GM18867 (cell line): ENCODE measurements around the gene OSBPL10.

Experiments
- ATAC-seq: cut with Tn5 transposase; IDR thresholded peaks from one replicate; pipeline ENCODE4 v1.9.1; 2021; ENCODE audit warnings: mild to moderate bottlenecking, moderate library complexity; ENCODE audit not compliant: unreplicated experiment

The OSBPL10 gene

DNA sequence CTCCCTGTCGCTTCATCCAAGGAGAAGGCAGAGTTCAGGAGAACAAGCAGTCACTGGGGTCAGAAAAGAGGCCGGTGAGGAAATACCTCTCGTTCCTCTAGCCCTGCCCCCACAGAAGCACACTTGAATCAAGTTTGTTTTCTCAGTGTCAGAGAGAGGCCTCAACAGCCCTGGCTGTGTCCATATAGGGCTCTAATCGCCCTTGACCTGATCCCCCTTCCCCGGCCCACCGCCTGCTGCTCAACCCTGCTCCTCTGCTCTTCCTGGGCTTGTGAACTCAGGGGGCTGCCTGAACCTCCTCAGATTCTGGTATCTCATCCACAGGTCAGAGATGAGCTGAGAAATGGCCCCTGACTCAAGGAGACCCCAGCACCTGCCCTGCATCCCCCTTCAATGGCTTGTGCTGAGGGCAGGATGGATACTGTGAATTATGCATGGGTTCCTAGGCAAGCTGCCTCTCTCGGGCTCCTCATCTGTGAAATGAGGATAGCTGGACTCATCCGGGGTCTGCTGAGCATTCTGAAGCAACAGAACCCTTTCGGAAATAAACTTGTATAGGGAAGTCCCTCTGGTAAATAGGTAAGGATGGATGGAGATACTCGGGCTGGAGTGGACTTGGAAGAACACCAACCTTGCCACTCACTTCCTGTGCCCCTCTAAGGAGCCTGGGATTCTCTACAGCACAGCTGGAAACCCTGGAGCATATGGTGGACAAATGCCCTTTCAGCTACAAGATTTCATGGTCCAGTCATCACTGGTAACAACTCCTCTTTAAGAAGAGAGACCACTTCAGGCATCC, 300.8 kb downstream of the OSBPL10 start:
- no peak for ATAC-seq

DNA sequence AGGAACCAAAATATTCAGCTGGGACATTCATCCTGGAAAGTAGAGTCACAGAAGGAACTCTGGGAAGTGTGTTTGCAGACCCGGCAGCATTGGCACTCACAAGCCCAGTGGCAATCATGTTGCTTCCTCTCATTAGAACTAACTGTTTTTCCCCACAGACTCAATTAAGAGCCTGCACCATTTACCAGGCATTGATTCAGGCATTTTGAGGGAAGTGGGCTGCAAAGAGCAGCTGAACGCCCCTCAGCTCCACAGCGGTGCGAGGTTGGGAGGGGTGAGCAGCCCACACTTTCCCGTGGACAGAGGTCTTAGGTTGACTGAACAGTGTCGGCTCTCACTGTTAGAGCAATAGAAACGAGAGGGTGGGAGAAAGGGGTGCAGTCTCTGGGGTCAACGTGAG, 304.5 kb downstream of the OSBPL10 start:
- ATAC-seq: no peak

DNA sequence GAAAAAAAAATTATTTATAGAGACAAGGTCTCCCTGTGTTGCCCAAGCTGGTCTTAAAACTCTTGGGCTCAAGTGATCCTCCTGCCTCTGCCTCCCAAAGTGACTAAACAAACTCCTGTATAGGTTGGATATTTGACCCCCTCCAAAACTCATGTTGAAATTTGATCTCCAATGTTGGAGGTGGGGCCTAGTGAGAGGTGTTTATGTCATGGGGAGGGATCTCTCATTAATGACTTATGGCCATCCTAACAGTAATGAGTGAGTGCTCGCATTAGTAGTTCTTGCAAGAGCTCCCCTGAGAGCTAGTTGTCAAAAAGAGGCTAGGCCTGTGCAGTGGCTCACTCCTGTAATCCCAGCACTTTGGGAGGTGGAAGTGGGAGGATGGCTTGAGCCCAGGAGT, 307.1 kb downstream of the OSBPL10 start:
- no peak for ATAC-seq

DNA sequence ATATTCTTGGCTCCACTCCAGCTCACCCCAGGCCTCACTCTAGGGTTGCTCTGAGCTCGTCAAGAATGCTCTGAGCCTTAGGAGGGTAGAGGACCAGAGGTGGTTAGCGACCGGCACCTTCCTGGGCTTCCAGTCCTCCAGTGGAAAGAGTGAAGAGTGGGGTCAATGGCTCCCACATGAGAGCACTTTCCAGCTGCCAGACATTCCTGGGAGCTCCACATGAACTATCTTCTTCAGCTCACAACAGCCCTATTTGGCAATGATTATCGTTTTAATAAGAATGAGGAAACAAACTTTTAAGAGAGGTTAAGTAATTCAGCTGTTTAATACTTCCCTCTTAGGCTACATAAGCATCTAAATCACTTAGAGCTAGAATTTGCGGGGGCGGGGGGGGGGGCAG, 309.1 kb downstream of the OSBPL10 start:
- ATAC-seq: no peak

DNA sequence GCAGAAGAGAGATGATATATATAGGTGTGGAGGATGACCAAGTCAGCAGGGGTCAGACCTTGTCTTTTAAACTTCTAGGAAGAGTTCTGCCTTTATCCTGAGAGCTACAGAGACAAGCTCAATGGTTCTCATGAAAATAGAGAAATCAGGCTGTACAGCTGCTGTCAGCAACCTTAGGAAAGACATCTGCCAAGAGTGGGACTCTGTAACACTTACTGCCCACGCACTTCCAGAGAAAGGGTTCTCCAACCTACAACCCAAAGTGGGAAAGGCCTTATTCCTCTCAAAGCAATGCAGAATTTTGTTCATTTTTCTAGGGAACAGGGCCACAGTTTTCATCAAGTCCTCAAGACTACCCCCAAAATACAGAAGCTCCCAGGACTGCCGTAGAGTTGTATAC, 309.6 kb downstream of the OSBPL10 start:
- no peak for ATAC-seq

DNA sequence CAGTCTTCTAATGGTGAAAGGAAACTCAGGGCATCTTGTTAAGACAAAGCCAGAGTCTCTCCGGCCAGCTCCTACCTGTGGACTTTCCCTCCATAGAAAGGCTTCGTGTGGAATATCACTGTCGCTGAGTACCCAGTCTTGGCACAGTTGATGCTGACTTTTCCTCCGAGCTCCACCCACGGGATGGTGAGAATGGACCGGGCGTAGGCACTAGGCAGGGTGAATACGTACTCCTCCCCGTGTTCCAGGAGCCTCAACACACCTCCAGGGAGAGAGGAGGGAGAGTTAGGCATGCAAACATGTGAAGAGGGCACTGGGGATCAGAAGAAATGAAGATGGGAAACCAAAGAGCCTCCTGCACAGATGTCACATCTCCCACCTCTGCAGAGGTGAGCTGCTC, 310.3 kb downstream of the OSBPL10 start:
- ATAC-seq: no peak

DNA sequence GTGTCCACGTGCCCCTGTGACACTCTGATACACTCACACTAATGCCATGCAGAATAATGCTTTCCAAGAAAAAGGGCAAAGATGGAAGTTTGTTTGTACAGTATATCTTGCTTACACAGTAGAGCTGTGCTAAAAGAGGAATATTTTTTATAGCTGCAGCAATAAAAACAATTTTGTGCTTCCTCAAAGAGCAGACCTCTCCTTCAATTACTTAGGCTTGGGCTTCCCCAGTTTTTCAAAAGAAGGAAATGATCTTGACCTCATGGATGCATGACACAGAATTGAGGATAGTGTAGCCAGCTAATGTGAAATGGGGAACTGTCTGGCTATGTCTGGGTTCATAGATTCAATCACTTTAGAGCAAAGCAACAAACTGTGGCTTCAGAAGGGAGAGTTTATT, 310.9 kb downstream of the OSBPL10 start:
- no peak for ATAC-seq

DNA sequence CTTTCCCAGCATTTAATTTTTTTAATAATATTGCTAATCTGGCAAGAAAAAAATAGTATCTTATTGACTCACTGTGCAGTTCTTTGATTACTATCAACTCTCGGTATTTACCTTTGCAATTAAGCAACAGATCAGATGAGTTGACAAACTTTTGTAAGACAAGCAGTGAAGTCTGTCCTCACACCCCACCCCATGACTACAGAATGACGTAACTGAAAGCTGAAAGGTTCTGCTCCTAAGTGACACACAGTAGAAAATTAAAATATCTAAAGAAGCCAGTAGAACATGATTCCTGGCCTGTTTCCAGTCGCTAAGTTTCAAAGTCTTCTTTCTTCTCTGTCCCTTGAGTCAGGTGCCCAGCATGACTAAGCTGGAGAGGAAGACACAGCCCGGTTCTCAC, 312.8 kb downstream of the OSBPL10 start:
- ATAC-seq: no peak

DNA sequence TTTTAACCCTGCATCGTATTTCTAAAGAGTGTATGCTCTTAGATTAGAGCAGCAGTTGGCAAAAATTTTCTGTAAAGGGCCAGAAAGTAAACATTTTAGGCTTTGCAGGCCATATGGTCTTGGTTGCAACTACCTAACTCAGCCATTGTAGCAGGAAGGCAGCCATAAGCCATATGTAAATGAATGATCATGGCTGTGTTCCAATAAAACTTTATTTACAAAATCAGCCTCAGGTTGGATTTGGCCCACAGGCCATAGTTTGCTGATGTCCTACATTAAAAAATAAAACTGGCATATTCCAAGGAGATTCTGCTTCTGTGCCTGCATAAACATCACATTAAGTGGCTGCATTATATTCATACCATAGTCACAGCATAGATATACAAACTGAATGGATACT, 313.5 kb downstream of the OSBPL10 start:
- ATAC-seq: no peak

DNA sequence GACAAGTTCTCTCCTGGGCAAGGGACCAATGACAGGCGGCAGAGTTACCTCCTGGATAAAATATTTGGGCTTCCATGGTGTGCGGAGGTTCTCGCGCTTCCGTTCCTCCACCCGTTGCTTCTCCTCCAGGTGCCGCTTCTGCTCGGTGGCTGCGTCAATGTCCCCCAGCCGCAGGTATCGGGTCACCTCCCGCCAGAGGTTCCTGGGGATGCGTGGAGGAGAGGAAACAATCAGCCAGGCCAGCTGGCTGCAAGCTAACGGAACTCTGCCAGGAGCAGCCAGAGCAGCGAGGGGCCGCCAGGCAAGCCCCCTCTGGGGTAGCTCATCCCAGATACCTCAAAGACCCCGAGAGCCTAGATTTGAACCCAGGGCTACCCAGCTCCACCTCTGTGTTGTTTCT, 317.0 kb downstream of the OSBPL10 start:
- ATAC-seq: no peak

DNA sequence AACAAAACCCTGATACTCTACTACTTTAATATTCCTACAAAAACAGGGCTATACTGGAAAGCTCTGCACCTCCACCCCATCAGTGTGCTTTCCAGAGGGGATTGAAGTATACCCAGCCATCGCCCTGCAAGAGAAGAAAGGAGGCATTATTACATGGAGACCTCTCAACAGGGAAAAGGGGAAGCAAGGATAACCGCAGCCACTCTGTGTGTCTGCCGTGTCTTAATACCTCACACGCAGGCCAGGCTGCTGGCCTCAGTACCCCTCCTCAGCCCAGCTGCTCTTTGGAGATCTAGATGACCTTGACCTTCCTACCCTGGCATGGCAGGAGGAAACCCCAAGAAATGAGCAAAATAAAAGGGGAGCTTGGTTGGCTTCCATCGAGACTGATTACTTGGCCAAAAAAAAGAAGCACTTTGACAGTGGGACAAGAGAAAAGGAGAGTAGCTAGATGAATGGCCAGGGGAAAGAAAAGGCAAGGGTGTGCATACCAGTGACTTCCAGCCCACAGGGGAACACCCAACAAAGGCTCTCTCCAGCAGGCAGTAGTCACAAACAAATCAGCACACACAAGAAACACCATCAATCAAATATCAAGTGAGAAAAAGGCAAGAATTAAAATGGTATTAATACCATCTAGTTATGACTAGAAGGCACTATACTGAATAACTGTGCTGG, 318.9 kb downstream of the OSBPL10 start:
- ATAC-seq: no peak

DNA sequence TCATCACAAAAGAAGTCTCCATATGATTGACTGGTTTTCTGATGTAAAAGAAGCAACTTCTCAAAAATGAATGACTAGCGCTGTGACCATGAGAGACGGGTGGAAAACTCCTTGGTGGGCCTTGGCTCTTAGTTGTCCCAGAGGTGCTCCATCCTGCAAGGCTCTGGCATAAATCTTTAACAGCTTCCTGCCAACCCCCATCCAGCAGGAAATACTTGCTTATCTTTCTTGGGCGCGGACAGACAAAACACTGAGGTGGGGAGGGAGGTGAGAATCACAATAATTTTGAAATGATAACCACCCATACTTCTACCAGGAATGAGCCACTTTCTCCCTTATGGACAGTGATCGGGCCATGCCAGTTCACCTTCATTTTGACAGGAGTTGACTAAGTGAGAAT, 319.8 kb downstream of the OSBPL10 start:
- no peak for ATAC-seq

DNA sequence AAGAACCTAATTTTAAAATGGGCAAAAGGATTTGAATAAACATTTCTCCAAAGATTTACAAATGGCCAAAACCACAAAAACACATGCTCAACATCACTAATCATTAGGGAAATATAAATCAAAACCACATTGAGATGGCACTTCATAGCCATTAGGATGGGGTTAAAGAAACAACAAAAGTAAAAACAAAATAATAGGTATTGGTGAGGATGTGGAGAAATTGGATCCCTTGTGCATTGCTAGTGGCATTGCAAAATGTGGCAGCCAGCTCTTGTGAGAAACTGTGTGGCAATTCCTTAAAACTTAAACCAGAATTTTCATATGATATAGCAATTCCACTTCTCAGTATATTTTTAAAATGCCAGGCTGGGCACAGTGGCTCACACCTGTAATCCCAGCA, 321.8 kb downstream of the OSBPL10 start:
- no peak for ATAC-seq

DNA sequence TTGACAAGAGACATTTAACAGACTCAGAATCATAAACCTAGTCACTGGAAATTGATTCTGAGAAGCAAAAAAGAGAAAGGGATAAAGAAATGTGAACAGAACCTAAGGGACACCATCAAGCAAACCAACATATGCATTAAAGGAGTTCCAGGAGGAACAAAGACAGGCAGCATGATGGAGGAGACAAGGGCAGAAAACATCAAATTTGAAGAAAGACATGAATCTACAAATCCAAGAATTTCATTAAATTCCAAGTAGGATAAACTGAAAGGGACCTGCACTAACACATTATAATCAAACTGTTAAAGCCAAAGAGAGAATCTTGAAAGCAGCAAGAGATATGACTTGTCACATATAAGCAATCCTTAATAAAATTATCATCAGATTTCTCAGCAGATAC, 326.1 kb downstream of the OSBPL10 start:
- ATAC-seq: no peak

DNA sequence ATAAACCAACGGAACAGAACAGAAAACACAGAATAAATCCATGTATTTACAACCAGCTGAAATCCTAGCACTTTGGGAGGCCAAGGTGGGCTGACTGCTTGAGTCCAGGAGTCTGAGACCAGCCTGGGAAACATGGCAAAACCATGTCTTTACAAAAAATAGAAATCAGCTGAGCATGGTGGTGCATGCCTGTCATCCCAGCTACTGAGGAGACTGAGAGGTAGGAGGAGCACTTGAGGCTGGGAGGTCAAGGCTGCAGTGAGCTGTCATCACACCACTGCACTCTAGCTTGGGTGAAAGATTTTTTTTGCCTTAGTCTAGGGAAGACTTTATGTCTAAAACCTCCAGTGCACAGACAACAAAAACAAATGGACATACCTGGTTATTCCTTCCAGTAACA, 327.6 kb downstream of the OSBPL10 start:
- no peak for ATAC-seq

DNA sequence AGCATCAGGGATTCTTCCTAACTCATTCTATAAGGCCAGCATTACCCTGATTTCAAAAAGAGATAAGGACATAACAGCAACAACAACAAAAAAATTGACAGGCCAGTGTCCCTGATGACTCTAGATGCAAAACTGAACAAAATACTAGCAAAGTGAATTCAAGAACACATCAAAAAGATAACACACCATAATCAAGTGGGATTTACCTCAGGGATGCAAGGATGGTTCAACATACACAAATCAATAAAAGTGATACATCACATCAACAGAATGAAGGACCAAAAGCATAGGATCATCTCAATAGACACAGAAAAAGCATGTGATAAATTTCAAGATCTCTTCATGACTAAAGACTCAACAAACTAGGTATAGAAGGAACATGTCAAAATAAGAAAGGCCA, 328.8 kb downstream of the OSBPL10 start:
- ATAC-seq: no peak

DNA sequence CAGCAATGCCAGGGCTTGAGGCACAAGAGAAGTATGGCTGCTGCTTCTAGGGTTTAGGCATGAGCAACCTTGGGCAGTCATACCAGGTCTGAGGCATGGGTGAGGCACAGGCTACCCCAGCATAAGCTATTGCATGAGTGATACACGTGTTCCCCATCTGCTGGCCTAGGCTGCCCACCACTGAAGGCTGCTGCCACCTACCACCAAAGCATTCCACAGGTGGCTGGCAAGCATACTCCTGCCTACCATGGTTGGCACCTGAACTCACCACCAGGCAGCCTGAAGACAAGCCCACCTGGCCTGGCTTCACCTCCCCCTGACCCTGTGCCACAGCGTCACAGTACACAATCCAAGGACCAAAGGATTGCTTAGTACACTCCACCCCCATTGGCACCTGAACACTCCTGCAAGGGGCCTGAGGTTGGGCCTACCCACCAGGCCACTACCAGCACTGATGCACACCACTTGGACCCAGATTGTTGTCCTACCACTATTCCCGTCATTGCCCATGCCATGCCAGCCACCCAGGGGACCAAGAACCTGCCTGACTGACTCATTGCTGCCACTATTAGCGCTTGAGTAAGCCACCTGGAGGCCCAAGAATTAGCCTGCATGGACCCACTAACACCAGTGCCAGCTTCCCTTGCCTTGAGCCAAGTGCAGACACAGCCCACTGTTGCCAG, 332.6 kb downstream of the OSBPL10 start:
- ATAC-seq: no peak

DNA sequence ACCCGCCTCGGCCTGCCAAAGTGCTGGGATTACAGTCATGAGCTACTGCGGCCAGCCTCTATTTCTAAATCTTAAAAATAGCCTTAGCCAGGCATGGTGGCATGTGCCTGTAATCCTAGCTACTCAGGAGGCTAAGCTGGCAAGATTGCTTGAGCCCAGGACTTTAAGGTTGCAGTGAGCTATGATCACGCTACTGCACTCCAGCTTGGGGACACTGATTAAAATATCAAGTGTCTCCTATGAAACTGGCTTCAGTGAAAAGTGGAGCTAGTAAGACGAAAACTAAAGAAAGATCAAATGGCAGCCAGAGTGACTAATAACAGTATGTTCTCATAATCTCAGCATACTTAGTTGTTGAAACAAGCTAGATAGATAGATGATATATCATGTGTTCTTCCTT, 335.8 kb downstream of the OSBPL10 start:
- ATAC-seq: no peak

DNA sequence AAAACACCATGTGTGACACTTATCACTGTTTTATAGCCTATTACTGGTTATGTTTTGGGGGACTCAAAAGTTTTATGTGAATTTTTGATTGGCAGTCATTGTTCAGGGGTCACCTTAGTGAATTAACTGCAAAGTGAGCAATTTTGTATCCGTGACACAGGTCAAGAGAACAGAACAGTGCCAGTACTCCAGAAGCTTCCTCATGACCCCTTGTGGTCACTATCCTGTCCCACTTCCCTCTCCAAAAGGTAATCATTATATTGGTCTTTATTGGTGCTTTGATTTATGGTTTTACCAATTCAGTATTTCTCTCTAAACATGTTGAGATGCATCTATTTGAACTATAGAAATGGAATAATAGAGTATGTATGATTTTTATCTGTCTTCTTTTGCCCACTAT, 341.2 kb downstream of the OSBPL10 start:
- no peak for ATAC-seq

DNA sequence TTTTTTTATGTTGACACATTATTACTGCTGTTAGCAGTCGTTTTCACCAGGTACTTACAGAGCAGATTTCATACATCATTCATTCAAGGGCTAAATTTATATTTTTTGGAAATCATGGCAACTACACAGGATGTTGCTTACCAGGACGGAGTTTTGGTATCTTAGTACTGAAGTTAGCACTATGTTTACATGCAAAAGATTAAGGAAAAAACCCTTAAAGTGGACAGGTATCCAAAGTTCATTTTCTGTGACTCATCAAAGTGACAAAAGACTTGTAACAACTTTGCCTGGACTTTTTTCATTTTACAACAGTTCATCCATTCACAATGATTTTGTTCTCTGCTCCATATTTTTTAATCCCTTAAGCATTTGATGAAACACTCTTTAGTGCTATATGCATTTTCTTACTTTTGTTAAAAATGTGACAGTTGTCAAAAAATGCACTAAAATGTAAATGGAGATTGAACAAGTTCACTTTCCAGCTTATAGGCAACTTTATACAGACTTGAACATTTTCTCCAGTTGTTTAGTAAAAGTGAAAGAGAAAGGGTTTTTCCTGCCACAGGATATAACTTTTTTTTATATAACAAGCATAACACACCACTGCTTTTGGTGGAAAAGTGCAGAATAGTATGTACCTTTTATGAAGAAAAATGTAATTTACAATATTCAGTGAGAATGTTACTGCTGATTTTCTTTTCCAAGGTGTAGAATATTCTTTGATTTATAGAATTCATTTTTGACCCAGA, 344.2 kb downstream of the OSBPL10 start:
- ATAC-seq: no peak

DNA sequence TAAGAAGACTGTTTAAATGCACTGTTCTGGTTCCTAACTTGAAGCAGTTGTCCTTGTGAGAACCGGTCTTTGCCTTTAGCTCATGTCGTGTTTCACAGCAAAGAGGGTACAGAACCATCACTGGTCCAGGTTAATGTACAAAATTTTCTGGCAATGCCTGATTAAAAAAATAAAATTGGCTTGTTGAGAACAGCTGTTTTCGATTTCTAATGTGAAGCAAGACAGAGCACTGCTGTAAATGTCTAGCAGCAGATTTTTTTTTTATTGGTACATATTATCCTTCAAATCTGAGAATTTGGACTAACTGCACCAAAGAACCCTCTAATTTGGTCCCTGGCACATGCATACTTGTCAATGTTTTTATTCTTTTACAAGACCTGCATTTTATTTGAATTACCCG, 345.0 kb downstream of the OSBPL10 start:
- no peak for ATAC-seq
